ENCODE results near the gene PRF1.
A peak's percentile ranks its signal among the peaks of the same experiment; 100 is the strongest.
"Not testable (repeated sequence)": the region's sequence is repeated elsewhere in the genome, so short reads cannot be mapped to it uniquely, and the experiment has no call there.

Gene PRF1

DNA sequence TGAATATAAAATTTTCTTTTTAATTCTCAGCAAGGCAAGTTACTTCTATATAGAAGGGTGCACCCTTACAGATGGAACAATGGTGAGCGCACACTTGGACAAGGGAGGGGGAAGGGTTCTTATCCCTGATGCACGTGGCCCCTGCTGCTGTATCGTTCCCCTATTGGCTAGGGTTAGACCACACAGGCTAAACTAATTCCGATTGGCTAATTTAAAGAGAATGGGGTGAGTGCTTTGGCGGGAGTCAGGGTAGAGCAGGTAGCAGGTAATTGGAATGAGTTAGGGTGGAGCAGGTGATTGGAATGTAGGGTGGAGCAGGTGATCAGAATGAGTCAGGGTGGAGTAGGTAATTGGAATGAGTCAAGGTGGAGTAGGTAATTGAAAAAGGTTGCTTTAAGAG is 32.0 kb upstream of the PRF1 start:
- H3K4me3 ChIP-seq (ENCODE audit: low read length); DNase-seq (ENCODE audit: low read depth): not testable (repeated sequence)

DNA sequence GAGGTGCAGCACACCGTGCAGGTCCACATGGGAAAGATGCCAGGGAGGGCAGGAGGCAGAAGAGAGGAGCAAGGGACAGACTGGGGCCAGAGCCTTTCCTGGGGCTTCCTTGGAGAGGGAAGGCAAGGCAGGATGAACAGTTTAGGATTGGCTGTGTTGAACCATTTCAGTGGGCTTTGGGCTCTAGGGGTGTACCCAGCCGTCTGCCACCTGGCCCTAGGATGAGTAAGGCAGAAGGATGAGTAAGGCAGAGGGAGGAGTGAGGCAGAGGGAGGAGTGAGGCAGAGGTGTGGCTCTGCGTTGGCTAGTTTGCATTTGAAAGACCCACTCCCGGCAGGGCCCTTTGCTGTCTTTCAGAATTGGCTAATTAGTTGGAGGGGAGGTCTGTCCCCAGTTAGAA is 31.5 kb upstream of the PRF1 start:
- H3K4me3 ChIP-seq (ENCODE audit: low read length): no peak overlapping the region
- no peak for DNase-seq (ENCODE audit: low read depth)
- TF ChIP-seq CTCF (conservative IDR thresholded peaks at IDR 0.05; ENCODE audit: low read length): no peak

- DNase-seq (ENCODE audit: low read depth); H3K4me3 ChIP-seq (ENCODE audit: low read length): not testable (repeated sequence)
Measured at GRCh38 chr10:70631735-70632134, 29.2 kb upstream of the PRF1 start.

GRCh38 chr10:70629338-70629737 is 26.8 kb upstream of the PRF1 start:
- TF ChIP-seq CTCF (conservative IDR thresholded peaks at IDR 0.05; ENCODE audit: low read length): no peak
- no peak overlapping the region for H3K4me3 ChIP-seq (ENCODE audit: low read length)
- no peak for DNase-seq (ENCODE audit: low read depth)

- no peak for TF ChIP-seq CTCF (conservative IDR thresholded peaks at IDR 0.05; ENCODE audit: low read length)
- no peak overlapping the region for H3K4me3 ChIP-seq (ENCODE audit: low read length)
- no peak for DNase-seq (ENCODE audit: low read depth)
Measured at GRCh38 chr10:70626056-70626455, 23.5 kb upstream of the PRF1 start.

DNA sequence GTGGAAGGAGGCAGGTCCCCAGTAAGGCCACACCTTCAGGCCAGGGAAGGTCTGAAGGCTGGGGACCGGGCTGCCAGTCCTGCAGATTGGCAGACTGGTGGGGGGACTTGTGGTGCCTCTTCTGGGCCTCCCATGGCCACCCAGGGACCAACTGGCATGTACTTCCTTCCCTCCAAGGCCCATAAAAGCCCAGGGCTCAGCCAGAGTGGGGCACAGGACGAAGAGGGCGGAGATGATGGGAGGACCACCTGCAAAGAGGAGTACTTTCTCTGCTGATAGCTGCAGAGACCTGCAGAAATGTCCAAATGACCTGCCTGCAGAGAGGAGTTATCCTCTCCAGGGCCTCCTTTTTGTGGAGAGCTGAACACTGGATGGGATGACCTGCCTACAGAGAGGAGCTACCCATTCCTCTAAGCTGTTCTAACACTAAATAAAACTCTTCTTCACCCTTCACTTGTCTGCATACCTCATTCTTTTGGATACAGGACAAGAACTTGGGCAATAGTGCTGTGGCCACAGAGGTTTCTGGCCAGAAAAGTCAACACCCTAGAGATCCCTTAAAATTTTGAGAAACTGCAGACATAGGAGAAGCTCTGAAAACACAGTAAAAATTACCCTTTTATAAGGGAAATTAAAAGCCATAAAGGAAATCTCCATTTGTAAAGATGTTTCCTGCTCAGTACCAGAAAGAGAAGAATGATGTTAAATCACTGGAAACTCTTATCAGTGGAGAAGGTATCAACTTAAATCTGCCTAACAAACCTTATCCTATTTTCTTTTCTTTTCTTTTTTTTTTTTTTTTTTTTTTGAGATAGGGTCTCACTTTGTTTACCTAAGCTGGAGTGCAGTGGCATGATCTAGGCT is 20.7 kb upstream of the PRF1 start:
- H3K4me3 ChIP-seq (ENCODE audit: low read length): no peak overlapping the region
- no peak for TF ChIP-seq CTCF (conservative IDR thresholded peaks at IDR 0.05; ENCODE audit: low read length)

DNA sequence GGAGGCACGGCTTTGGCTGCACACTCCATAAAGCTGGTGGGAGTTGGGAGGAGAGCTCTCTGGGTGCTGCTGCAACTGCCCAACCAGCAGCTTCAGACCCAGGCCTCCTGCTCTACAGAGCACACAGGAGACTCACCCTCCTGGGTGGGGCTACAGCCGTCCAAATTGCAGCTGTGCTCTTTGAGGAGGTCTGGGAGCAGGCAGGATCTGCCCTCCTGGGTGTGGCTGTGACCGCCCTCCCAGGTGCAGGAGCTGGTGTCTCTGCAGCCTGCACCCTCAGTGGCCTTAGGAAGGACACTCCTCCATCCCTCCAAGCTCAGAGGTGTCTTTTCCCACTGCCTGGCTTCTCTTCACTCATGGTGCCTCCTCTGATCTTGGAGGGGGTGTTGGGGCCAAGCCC is 20.0 kb upstream of the PRF1 start:
- TF ChIP-seq CTCF (conservative IDR thresholded peaks at IDR 0.05; ENCODE audit: low read length): no peak
- H3K4me3 ChIP-seq (ENCODE audit: low read length): no peak overlapping the region
- DNase-seq (ENCODE audit: low read depth): no peak

More for the DNA sequence above, 20.7 kb upstream of the PRF1 start:
- DNase-seq (ENCODE audit: low read depth): peak; percentile 70

- no peak for TF ChIP-seq CTCF (conservative IDR thresholded peaks at IDR 0.05; ENCODE audit: low read length)
- no peak for DNase-seq (ENCODE audit: low read depth)
- H3K4me3 ChIP-seq (ENCODE audit: low read length): no peak overlapping the region
Measured at GRCh38 chr10:70621503-70622078, 19.1 kb upstream of the PRF1 start.
